ENCODE results near the gene NTHL1.
A peak's percentile ranks its signal among the peaks of the same experiment; 100 is the strongest.

Gene NTHL1

GRCh38 chr16:1991948-1992703, 55.5 kb downstream of the NTHL1 start:
- DNase-seq (ENCODE audit: low read depth): peak; percentile 98

DNA sequence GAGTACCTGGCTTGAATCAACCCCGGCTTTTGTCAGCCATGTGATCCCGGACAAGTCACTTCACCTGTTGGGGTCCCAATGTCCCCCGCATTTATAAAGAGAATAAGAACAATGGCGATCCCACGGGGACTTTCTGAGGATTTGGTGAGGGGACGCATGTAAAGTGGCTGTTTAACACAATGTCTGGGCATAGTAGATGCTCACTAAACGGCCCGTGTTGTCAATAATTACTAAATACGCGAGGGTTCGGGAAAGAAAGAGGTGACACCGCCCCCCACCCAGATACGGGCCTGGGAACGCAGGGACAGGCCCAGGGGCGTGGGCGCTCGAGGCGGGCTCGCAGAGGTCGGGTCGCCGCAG, 56.1 kb downstream of the NTHL1 start:
- no peak for DNase-seq (ENCODE audit: low read depth)

DNA sequence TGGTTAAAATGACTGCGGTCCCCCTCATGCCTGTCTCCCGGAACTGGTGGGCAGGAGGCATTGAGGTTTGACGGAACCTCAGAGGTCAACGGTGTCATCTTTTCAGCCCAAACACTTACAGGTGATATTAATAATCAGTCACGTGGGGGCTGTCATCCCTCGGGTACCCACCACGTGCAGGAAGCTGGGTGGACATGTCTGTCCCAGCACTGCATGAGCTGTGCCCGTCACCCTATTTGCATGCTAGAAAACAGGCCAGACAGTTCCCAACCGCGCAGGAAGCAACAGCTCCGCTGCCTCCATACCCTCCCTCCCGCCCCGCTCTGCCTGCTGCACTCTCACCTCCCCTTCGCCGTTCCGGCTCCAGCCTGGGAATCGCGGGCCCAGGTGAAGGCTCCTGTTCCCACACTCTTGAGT, 56.5 kb downstream of the NTHL1 start:
- peak; percentile 47 for DNase-seq (ENCODE audit: low read depth)

DNA sequence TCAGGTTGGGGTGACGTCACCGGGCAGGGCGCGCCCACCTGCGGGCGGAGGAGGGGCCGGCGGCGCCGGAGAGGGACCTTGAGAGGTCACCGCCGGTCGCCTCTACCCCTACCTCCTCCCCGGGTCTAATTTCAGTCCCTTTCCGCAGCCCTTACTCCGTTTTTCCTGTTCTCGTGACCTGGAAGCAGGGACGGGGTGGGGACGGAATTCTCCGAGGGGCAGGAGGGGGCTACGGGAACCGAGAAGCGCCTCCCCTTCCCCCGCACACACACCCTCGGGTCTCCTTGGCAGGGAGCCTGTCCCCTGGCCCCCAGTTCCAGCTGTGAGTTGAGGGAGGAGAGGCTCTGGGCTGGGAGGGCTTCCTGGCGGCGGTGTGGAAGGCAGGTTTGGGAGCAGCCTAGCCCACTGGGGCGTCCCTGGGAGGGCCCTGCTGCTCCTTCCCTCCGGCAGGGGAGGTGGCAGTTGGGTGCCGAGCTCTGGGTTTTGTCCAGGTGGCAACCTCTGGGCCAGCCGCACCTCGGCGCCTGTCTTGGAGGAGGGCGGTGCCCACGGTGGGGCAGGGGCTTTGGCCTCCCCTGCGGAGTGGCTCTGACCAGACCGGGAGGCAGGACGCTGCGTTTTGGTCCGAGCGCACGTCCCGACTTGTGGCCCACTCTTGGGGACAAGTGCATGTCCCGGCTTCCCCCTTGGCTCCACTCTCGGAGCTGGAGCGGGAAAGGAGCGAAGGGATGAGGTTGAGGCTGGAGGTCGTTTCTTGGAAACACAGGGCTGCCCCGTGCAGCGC, 57.1 kb downstream of the NTHL1 start:
- no peak for DNase-seq (ENCODE audit: low read depth)

GRCh38 chr16:1990101-1990350, 57.6 kb downstream of the NTHL1 start:
- no peak for DNase-seq (ENCODE audit: low read depth)

Data from T-helper 22 cell (primary cell).